Prostate gland (tissue), 2 donors: ENCODE measurements around the gene KITLG.

Experiments
- CTCF ChIP-seq, 4 experiments: fragments of 200-600 bp in 2 of 4; fragments of 450-650 bp in 2 of 4; sonication (generic) in 2 of 4; IDR thresholded peaks; 1 replicate in 3 of 4; 2 replicates in 1 of 4; pipeline ENCODE4 v1.5.1; 2016 to 2019; ENCODE audit warnings: antibody characterized with exemption in 4 of 4, mild to moderate bottlenecking in 2 of 4, moderate library complexity in 2 of 4
- POLR2A ChIP-seq: fragments of 450-650 bp; IDR thresholded peaks from one replicate; pipeline ENCODE4 v1.6.1; 2016; ENCODE audit warnings: antibody characterized with exemption, mild to moderate bottlenecking
- POLR2AphosphoS5 ChIP-seq: sonication (generic); formaldehyde crosslinking; IDR thresholded peaks from one replicate; pipeline ENCODE4 v1.6.1; 2017; ENCODE audit warnings: antibody characterized with exemption

GRCh38 chr12:88570103-88570502 is 10.2 kb downstream of the KITLG start:
- TF ChIP-seq CTCF (IDR thresholded peaks at IDR 0.05): no peak
- no peak for TF ChIP-seq POLR2A
- no peak for TF ChIP-seq POLR2AphosphoS5
